ENCODE measurements around the gene RNASE1. TPM values are rescaled to one million over a fixed set of nuclear protein-coding genes. Genes with fewer than 3 reads are reported as not detected.
"Not testable (repeated sequence)": the region's sequence is repeated elsewhere in the genome, so short reads cannot be mapped to it uniquely, and the experiment has no call there.

RNASE1 gene
- polyA plus RNA-seq, 1 experiment = not detected

DNA sequence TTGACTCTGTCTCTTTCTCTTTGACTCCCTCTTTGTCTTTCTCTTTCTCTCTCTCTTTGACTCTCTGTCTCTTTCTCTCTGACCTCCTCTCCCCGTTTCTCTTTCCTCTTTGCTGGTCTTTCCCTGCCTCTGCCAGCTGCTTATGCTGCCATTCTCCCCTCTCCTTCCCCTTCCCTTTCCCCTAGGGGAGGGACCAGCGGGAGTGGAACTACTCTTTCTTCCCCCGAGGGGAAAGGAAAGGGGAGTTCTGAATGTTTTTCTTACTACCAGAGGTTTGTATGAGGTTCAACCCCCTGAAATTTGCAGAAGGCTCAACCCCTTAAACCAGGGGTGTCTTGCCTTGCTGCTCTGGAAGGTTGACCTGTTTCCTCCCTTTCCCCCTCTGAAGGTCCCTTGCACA, 24.7 kb upstream of the RNASE1 start:
- no peaks in the 10 kb centered on the region for H3K9me3 ChIP-seq (ENCODE audit: control insufficient read depth, insufficient read depth, low read length)
- no peaks in the 10 kb centered on the region for H3K27me3 ChIP-seq (ENCODE audit: control insufficient read depth, insufficient read depth, low read length)
- ChIA-PET CTCF (no interaction called here), POLR2A (no interaction called here)
- no peak overlapping the region for H3K4me3 ChIP-seq (ENCODE audit: low read depth, low read length)
- no peak for DNase-seq (ENCODE audit: low read depth, low spot score)
- no peak overlapping the region for H3K27ac ChIP-seq (ENCODE audit: low read depth, low read length)
- TF ChIP-seq, protein P1, sequence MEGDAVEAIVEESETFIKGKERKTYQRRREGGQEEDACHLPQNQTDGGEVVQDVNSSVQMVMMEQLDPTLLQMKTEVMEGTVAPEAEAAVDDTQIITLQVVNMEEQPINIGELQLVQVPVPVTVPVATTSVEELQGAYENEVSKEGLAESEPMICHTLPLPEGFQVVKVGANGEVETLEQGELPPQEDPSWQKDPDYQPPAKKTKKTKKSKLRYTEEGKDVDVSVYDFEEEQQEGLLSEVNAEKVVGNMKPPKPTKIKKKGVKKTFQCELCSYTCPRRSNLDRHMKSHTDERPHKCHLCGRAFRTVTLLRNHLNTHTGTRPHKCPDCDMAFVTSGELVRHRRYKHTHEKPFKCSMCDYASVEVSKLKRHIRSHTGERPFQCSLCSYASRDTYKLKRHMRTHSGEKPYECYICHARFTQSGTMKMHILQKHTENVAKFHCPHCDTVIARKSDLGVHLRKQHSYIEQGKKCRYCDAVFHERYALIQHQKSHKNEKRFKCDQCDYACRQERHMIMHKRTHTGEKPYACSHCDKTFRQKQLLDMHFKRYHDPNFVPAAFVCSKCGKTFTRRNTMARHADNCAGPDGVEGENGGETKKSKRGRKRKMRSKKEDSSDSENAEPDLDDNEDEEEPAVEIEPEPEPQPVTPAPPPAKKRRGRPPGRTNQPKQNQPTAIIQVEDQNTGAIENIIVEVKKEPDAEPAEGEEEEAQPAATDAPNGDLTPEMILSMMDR (IDR thresholded peaks at IDR 0.05; ENCODE audit: low read depth, low read length) = no peak

DNA sequence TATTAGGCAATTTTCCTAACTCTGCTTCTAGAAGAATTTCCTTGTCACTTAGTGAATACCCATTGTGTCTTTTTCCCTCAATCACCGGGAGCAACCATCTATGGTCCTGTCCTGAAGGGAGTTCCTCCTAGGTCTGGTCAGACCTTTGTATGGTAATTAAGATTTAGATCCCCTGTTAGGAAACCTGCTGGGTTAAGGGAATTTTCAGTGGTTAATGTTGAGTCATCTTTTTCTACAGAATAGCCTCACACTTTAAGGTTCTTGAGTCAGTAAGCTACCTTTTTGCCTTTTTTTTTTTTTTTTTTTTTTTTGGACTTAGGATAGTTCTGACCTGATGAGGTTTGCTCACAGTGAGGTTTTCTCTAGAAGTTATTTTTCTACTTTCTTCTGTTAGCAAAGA, 24.0 kb upstream of the RNASE1 start:
- H3K4me3 ChIP-seq (ENCODE audit: low read depth, low read length); DNase-seq (ENCODE audit: low read depth, low spot score); CTCF ChIA-PET; H3K27me3 ChIP-seq (ENCODE audit: control insufficient read depth, insufficient read depth, low read length); H3K27ac ChIP-seq (ENCODE audit: low read depth, low read length); POLR2A ChIA-PET; H3K9me3 ChIP-seq (ENCODE audit: control insufficient read depth, insufficient read depth, low read length): not testable (repeated sequence)

DNA sequence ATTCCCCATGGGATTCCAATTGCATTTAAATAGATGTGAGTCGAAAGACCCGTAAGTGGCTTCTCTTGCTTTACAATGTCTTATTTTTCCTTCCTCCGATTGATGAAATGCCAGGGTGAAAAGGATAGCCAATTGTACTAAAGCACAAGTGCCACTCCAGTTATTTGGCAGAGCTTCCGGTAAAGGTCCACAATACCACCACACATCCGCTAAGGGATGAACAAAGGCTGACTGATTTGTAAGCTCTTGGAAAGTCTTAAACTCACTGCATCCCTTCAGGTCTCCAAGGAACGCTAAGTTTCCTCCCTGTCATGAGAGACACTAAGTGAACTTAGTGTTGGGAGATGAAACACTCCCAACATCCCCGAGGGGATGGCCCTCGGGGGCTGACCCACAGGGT, 21.2 kb upstream of the RNASE1 start:
- Histone ChIP-seq H3K27me3 (ENCODE audit: control insufficient read depth, insufficient read depth, low read length) (no peaks in the 10 kb centered on the region), H3K27ac (ENCODE audit: low read depth, low read length) (no peak overlapping the region), H3K4me3 (ENCODE audit: low read depth, low read length) (no peak overlapping the region), H3K9me3 (ENCODE audit: control insufficient read depth, insufficient read depth, low read length) (no peaks in the 10 kb centered on the region)
- TF ChIP-seq, protein P1 (IDR thresholded peaks at IDR 0.05; ENCODE audit: low read depth, low read length) = no peak
- ChIA-PET CTCF (interaction anchor here (0.6 to 0.8 kb wide), 2 partner anchors 34 to 290 kb away, joined by 3 read pairs; no protein-coding TSS in a partner anchor), POLR2A (no interaction called here)
- DNase-seq (ENCODE audit: low read depth, low spot score) = no peak

DNA sequence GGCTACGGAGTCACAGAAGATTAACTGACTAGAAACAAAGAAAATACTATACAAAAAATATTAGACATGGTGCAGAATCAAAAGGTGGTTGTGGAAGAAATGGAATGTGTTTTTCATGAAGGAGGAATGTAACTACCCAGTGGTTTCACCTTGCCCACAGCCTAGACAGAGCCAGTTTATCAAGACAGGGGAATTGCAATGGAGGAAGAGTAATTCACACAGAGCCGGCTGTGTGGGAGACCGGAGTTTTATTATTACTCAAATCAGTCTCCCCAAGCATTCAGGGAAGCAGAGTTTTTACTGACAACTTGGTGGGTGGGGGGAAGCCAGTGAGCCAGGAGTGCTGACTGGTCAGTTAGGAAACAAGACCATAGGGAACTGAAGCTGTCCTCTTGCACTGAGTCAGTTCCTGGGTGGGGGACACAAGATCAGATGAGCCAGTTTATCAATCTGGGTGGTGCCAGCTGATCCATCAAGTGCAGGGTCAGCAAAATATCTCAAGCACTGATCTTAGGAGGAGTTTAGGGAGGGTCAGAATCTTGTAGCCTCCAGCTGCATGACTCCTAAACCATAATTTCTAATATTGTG, 19.0 kb upstream of the RNASE1 start:
- POLR2A ChIA-PET; DNase-seq (ENCODE audit: low read depth, low spot score); H3K27me3 ChIP-seq (ENCODE audit: control insufficient read depth, insufficient read depth, low read length); H3K27ac ChIP-seq (ENCODE audit: low read depth, low read length); CTCF ChIA-PET; H3K4me3 ChIP-seq (ENCODE audit: low read depth, low read length); H3K9me3 ChIP-seq (ENCODE audit: control insufficient read depth, insufficient read depth, low read length): not testable (repeated sequence)

DNA sequence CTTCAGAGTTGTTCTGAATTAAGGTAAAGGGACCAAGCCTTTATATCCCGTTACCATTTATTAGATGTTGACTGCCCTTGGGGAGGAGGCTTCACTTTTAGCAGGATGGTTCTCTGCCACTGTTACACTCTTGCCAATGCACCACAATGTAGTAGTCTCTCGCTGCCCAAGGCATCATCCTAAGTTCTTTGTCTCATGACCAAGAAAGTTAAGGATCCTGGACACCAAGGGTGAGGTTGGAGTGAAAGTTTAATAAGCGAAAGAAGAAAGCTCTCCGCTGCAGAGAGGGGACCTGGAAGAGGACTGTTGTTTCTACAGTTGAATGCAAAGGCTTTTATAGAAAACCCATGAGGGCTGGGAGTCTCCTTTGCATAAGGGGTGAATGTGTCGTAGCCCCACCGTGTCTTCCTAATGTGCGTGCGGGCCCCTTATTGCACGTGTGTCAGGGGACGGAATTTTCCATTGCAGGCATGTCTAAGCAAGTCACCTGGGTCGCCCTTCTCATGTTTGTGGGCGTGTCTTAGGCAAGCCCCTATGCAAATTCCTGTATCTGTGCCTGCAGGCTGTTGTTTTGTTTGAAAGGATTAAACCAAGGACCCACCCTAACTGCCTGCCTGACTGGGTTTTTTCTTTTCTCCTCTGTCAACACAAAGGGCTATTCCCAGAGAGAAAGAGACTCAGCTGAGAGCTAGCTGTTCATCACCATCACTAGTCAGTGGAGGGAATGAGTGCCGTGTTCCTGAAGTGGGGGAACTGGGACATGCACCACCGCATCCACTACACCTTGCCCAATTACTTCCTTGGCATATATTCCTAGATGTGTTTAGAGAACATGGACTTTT, 17.6 kb upstream of the RNASE1 start:
- no peak overlapping the region for H3K4me3 ChIP-seq (ENCODE audit: low read depth, low read length)
- CTCF ChIA-PET = no interaction called here
- DNase-seq (ENCODE audit: low read depth, low spot score) = no peak
- POLR2A ChIA-PET = no interaction called here
- H3K27me3 ChIP-seq (ENCODE audit: control insufficient read depth, insufficient read depth, low read length) = no peaks in the 10 kb centered on the region
- TF ChIP-seq, protein P1 (IDR thresholded peaks at IDR 0.05; ENCODE audit: low read depth, low read length) = no peak
- H3K9me3 ChIP-seq (ENCODE audit: control insufficient read depth, insufficient read depth, low read length) = no peaks in the 10 kb centered on the region
- no peak overlapping the region for H3K27ac ChIP-seq (ENCODE audit: low read depth, low read length)

DNA sequence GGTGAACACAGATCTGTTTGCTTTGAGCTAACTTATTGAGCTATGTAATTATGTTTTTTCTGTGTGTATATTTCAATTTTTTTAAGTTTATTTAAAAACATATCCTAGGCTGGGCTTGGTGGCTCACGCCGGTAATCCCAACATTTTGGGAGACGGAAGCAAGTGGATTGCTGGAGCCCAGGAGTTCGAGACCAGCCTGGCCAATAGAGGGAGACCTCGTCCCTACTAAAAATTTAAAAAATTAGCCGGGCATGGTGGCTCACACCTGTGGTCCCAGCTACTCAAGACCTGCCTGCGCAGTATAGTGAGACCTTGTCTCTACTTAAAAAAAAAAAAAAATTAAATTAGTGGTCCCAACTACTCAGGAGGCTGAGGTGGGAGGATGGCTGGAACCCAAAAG, 16.2 kb upstream of the RNASE1 start:
- TF ChIP-seq, protein P1 (IDR thresholded peaks at IDR 0.05; ENCODE audit: low read depth, low read length) = no peak
- Histone ChIP-seq H3K9me3 (ENCODE audit: control insufficient read depth, insufficient read depth, low read length) (no peaks in the 10 kb centered on the region), H3K27me3 (ENCODE audit: control insufficient read depth, insufficient read depth, low read length) (no peaks in the 10 kb centered on the region), H3K4me3 (ENCODE audit: low read depth, low read length) (no peak overlapping the region), H3K27ac (ENCODE audit: low read depth, low read length) (no peak overlapping the region)
- ChIA-PET CTCF (interaction anchor here (0.6 to 0.7 kb wide), 2 partner anchors 14 to 22 kb away, joined by 4 to 7 read pairs; no protein-coding TSS in a partner anchor), POLR2A (no interaction called here)
- DNase-seq (ENCODE audit: low read depth, low spot score) = no peak

DNA sequence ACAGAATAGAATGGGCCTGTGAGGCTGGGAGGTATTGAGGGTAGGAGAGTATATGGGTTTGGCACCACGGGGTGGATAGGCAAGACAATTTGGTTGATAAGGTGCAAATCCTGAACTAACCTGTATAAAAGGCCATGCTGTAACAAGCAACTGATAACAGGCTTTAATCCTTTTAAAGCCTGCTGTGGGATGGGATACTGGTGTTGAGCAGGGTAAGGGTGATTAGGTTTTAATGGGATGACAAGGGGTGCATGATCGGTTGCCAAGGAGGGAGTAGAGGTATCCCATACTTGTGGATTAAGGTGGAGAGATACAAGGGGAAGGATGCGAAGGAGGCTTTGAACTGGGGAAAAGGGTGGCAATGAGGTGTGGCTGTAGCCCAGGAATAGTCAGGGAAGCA, 13.3 kb upstream of the RNASE1 start:
- H3K9me3 ChIP-seq (ENCODE audit: control insufficient read depth, insufficient read depth, low read length); H3K4me3 ChIP-seq (ENCODE audit: low read depth, low read length); DNase-seq (ENCODE audit: low read depth, low spot score); H3K27me3 ChIP-seq (ENCODE audit: control insufficient read depth, insufficient read depth, low read length); H3K27ac ChIP-seq (ENCODE audit: low read depth, low read length); POLR2A ChIA-PET; CTCF ChIA-PET: not testable (repeated sequence)

All from AG04450 (cell line).